HG03439 (cell line): ENCODE measurements around the gene MAN1B1.
"Not testable (repeated sequence)": the region's sequence is repeated elsewhere in the genome, so short reads cannot be mapped to it uniquely, and the experiment has no call there.

Experiments used
- ATAC-seq: cut with Tn5 transposase; IDR thresholded peaks from one replicate; pipeline ENCODE4 v1.9.1; 2021; ENCODE audit warnings: mild to moderate bottlenecking, moderate library complexity; ENCODE audit not compliant: unreplicated experiment

MAN1B1 gene

DNA sequence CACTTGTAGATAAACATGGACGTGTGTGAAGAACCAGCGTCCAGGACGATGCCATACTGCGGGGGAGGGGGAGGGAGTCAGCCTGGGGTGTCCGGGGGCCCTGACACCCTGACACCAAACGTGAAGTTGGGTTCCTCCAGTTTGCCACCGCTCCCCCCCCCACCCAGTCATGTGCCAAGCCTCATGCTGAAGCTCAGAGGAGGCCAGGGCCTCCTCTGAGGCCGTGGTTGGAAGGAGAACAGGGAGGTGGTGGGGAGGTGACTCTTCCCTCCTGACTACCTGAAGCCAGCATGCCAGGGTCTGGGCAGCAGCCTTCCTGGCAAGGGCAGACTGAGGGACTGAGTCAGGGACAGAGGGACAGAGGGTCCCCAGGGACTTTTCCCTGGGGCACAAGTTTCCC, 34.5 kb upstream of the MAN1B1 start:
- ATAC-seq = no peak

DNA sequence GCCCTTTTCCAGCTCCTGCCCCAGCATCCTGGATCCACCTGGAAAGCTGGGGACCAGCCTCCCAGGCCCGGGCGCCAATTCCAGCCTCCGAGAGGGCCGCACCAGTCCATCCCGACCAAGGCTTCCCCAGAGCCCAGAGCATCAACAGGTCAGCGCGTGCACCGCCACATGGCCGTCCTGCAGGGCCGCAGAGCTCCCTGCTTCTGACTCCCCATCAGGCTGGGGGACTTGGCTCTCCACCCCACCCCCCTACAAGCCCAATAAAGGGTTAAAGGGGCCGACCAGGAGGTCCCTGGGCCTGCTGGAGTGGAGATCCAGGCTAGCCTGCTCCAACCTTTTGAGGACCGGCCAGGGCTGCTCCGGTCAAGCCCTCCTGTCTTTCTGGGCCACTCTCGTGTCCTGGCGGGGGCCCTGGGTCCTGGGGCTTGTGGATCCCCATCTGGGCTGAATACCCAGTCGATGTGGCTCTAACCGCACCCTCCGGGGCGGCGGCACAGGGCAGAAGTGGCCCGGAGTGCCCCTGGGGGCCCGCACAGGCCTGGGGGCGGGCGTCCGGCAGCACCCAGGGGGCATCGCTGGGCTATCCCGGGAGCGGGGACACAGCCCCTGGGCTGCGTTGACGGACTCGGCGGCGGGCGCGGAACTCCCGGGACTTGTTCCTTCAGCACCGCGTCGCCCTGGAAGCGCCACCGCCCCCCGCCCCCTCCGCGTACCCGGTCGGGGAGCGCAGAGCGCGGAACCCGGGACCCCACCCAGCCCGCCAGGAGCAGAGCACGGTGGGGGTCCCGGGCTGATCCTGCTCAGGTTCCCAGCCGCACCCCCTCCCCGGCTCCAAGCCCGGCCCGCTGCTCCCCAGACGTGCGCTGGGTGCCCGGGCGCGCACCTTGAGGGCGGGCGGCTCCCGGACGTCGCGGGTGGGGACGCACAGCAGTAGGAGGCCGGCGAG, 33.5 kb upstream of the MAN1B1 start:
- ATAC-seq = no peak

GRCh38 chr9:137053944-137054931, 32.5 kb upstream of the MAN1B1 start, which contains the start of gene ENTPD2:
Gene ENTPD2, minus strand, starts transcription at chr9:137054061. Its CDS starts 64 bp downstream, at chr9:137053997.
- ATAC-seq = no peak

DNA sequence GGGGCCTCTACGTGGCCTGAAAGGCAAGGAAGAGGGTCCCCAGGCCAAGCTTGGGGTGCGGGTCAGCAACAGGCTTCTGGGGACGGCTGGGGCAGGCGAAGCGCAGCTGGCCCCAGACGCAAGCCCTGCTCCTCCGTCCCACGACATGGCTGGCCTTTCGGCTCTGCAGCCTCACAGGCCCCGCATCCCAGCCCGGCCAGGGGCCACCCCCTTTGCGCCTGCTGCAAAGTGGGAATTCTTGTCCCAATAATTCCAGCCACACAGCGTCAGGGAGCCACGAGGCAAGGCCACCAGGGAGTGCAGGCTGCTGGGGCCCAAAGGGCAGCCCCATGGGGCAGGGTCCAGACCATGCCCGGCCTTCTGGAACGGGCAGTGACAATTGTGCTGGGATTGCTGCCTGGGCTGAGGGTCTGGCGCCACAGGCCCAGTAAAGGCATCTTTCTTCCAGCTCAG, 31.8 kb upstream of the MAN1B1 start:
- ATAC-seq = no peak

DNA sequence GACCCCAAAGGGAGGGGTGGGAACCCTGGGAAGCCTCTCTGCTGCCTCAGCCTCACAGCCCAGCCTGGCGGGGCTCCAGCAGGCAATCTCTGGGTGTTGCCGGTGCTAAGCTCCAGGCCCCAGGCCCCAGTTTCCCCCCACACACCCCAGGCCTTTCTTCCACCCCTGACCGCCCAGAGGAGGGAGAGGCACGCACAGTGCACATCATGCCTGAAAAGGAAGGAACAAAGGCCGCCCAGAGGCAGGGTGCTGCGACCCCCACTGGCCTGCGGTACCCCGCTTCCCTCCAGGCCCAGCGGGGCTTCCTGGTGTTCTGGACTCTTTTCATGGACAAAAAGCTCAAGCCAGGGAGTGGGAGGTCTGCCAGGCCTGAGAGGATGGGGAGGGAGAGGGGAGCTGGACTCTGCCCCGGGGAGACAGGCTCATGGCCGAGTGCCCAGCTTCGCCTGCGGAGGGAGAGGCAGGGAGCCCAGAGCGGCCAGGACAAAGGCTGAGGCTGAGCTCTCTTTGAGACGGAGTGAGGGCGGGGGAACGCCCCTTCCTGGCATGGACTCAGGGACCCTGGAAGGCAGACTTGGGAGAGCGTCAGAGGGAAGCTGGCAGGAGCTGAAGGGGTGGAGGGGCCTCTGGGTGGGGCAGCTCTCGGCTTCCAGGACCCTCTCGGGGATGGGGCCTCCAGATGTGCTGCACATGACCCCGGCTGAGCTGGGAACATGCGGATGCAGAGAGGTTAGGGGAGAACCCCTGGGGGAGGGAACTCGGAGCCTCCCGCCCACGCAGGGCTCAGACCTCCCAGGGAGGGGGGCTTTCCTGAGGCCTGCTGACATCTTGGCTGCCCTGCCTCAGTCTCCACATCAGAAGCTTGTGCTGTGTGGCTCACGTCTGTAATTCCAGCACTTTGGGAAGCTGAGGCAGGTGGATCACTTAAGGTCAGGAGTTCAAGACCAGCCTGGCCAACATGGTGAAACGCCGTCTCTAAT, 31.1 kb upstream of the MAN1B1 start:
- ATAC-seq = no peak

DNA sequence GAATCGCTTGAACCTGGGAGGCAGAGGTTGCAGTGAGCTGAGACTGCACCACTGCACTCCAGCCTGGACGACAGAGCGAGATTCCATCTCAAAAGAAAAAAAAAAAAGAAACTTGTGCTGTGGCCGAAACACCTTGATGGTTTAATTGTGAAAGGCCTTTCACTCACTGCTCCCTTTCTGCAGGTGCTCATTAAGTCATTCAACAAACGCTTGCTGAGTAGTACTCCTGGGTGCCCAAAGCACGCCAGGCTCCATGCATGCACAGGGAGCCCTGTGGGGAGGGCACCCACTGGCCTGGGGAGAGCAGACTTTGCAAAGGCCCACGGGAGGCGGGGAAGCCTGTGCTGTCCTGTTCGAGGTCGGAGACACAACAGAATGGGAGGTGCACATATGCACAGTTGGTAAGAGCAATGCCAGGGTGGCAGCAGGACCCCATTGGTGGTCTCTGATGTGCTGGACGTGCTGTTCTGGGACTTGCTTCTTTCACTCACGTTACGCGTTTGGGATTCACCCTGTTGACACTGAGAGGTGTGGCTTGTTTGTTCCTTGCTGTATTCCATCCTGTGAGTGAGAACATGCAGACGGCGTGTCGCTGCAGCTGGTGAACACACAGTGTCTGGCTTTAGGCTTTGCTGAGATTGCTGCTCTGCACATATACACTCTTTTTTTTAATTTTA, 29.9 kb upstream of the MAN1B1 start:
- no peak for ATAC-seq

DNA sequence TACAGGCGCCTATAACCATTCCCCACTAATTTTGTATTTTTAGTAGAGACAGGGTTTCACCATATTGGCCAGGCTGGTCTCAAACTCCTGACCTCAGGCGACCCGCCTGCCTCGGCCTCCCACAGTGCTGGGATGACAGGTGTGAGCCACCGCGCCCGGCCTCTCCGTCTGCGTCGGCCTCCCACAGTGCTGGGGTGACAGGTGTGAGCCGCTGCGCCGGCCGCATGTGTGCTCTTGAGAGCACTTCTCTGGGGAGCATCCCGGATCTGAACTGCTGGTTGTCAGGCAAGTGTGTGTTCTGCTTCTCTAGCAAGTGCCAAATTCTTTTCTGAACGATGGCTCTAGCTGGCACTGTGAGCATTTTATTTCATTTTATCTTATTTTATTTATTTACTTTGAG, 29.2 kb upstream of the MAN1B1 start:
- no peak for ATAC-seq

DNA sequence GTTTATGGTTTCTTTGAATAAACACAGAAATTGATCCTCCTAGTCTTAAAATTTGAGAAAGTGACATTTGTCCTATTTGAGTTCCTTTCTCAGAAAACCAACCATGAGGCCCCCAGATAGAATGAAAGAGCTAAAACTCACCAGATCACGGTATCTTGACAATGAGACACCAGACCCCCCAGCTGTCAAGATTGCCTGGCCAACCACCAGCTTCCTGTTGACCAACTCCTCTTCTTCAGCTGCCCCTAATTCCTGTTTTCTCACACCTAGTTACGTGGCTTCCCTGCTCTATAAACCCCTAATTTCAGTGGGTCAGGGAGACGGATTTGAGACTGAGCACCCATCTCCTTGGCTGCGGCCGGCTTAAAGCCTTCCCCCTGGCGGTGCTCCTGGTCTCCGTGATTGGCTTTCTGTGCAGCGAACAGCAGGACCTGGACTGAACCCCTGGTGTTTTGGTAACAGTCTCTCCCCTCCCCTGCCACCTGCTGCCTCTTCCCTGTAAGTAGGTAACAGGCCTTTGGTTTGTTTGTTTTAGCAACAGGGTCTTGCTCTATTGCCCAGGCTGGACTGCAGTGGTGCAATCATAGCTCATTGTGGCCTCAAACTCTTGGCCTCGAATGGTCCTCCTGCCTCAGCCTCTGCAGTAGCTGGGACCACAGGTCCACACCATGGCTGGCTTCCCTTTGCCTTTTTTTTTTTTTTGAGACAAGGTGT, 28.1 kb upstream of the MAN1B1 start:
- no peak for ATAC-seq

DNA sequence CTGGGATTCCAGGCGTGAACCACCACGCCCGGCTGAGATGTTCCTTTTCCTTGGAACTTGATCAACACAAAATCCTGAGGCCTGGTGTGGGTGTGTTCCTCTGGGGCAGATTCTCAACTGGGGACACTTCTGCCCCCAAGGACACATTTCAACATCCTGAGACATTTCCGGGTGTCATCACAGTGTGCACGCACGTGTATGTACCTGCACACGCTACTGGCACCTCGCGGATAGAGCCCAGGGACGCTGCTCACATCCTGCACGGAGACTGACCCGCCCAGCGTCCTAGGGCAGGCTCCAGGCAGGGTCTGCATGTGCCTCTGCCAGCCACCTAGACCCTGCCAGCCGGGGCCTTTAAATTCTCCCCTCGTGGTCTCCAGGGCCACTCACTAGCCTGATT, 24.4 kb upstream of the MAN1B1 start:
- no peak for ATAC-seq

DNA sequence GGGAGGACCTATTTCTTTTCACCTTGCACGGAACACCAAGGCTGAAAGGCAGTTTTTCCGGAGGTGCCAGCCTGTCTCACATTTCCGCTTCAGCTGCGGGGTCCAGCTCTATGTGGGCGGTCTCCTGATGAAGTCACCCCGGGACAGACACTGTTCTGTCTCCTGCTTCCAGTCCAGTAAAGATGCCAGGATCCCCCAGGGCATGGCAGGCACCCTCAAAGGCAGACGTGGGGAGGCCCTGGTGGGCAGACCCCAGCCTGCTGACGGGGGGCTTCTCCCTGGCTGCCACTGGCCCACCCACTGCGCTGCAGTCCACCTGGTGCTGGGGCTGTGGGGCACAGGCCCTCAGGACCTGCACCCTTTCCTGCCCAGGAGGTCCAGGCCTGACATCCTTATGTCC, 24.0 kb upstream of the MAN1B1 start:
- ATAC-seq = not testable (repeated sequence)

- no peak for ATAC-seq
Observed at GRCh38 chr9:137063311-137064026, 23.3 kb upstream of the MAN1B1 start.

DNA sequence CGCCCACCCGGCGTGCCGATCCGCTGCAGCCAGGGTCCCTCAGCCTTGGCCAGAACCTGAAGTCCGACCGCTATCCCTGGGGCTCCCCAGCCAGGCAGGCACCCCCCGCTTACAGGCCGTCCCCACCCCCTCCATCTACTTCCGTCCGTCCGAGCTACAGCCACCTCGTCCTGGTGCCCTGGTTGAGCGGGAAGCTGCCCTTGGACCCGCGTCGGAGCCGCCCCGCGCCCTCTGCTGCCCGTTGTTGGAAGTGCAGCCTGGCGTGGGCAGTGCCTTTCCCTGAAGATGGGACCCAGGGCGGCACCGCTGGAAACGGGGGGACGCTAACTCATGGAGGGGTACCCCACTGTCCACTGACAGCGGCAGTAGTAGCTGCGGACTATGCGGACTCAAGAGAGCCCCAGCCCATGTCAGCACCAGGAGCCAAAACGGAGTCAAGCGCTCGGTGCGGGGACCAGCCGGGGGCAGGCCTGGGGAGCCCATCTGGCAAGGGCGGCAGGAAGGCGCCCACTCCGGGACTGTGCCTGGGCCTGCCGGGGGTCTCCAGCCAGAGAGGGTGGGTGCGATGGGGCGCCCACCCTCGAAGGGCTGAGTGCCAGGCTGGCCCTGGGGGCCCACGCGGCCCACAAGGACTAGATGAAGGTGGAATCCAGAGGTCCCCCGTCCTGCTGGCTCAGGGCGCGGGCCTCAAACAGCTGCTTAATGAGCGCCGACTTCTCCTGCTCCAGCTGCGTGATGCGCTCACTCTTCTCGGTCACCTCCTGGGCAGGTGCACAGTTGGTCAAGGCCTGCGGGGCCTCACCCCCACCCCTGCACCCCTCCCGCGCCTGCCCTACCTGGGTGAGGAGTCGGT, 22.5 kb upstream of the MAN1B1 start:
- no peak for ATAC-seq

DNA sequence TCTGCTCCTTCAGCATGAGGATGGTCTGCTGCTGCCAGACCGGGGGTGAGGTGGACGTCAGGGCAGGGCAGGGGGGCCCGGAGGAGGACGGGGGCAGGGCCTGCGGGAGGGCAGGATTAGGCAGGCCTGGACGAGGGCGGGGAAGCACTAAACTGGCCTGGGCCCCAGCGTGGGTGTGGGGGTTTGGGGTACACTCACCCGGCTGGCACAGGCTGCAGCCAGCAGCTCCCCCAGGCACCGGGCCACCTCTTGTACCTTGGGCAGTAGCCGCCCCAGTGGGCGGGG, 22.0 kb upstream of the MAN1B1 start:
- ATAC-seq = no peak

DNA sequence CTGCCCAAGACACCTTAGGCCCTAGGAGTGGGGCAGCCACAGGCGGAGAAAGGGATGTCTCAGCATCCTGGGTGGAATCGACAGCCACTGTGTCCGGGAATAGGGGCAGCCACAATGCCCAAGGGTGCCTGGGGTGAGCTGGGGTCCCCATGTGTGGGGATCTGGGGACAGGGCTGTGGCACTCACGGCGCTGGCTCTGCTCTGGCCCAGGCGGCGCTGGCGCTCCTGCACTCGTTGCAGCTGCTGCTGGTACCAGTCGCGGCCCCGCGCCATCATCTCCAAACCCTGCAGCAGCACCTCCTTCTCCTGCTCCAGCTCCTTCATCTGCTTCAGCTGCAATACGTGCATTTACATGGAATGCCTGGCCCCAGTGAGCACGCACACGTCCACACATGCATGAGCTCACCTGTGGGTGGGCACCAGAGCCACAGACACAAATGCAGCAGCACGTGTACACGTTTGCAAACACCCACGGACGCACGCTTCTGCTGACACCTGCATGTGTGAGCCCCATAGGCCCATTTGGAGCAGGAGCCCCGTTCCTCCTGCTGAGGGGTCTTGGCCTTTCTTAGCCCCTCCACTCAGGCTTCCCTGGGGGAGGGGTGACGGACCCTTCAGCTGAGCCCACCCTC, 21.3 kb upstream of the MAN1B1 start:
- ATAC-seq = no peak

DNA sequence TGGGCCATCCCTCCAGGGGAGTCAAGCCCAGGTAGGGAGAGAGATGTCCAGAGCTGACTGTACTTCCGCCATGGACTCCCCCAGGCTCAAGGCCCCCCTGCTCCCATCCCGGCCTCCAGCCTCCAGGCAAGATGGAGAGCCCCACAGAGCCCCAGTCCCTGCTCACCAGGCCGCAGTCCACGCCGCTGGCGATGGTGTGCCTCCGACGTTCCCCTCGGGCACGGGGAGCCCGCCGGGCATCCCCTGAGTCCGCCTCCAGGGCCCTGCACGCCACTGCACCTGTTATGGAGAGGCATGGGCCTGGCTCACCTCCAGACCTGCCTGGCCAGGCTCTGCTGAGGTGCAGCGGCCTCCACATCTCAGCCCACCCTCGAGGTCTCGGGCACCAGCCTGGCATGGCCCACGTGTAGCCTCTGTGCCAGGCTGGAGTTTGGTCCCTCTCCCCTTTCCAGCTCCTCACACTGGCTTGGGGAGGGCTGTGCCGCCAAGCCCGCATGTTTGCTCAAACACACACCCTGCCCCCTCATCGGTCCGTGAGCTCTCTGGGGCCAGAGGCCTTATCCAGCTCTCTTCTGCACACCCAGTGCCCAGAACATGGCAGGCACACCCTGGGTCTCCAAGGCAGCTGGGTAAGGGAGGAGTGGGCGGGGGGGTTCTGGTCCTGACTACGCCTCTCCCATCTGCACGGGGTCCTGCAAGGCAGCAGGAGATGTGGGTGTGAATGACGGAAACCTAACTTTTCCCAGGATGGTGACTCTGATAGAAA, 20.5 kb upstream of the MAN1B1 start:
- ATAC-seq = no peak

GRCh38 chr9:137067860-137068538, 18.8 kb upstream of the MAN1B1 start:
- no peak for ATAC-seq
